HG03575 (cell line): Measurements from ENCODE around the gene IQGAP2.
"Not testable (repeated sequence)": the region's sequence is repeated elsewhere in the genome, so short reads cannot be mapped to it uniquely, and the experiment has no call there.

Source experiments
- ATAC-seq: cut with Tn5 transposase; IDR thresholded peaks from one replicate; pipeline ENCODE4 v1.9.1; 2021; ENCODE audit not compliant: unreplicated experiment, insufficient number of reproducible peaks, low FRiP score; ENCODE audit errors: extremely low read depth

The IQGAP2 gene

DNA sequence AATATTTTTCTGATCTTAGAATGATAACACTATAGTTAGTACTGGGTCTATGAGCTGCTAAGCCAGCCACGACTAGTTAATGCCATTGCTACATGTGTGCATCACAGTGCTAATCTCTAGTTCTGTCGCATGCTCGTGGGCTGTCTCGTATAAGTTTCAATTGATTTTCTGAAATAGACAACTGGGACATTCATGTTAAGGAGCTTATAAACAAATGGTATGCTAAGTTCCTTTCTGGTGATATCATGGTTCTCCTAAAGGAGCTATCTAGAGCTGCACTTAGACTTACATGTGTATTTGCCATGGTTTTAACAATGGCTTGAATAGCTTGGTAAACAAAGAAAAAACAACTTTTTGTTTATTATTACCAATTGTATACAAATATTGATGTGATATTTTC lies 173.9 kb downstream of the IQGAP2 start:
- ATAC-seq, result no peak

DNA sequence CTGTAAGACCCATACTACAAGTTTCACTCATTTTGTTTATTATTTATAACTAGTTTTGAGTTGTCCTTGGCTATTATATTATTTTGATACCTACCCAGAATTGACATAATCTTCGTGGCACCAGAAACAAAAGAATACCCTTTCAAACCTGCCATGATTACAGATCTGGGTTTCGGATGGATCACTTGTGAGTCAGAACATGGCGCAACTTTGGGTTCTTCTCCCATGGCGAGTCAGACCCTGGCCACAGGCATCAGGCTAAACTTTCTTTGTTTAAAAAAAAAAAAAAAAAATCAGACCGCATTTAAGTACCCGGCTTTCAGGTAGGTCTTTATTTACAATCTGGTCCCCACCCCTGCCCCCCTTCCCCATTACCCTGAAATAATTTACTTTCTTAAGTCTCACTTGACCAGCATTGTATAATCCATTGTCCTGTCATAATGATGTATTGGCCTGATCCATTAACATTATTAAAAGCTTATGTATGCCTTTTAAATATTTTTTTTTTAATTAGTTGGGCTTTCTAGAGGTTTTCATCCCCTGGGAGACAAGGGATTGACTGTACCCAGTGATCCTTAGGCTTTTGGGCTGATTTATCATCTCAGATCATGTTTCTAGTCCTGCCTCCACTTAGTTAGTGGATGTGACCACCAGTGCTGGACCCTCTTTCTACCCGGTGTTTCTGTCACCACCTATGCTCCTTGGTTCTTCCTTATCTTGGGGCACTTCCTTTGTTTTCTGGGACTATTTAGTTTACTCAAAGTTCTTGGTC lies 176.3 kb downstream of the IQGAP2 start:
- ATAC-seq, result no peak

DNA sequence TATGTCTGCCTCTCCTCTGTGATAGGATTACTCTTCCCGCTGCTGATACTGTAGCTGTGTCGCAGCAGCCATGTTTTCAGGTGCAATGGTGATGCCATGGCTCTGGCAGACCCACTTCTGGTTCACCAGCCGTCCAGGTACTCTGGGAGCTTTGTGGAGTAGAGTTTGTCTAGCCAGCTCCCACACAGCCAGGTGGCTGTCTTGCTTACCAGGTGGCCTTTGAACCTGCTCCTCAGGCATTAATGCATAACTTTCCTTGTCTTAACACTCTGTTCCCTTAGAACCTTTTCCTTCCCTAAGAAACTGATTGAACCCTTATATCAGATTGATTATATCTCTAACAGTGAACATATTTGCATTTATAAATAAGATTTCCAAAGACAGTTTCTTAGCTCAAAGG lies 177.9 kb downstream of the IQGAP2 start:
- no peak for ATAC-seq

DNA sequence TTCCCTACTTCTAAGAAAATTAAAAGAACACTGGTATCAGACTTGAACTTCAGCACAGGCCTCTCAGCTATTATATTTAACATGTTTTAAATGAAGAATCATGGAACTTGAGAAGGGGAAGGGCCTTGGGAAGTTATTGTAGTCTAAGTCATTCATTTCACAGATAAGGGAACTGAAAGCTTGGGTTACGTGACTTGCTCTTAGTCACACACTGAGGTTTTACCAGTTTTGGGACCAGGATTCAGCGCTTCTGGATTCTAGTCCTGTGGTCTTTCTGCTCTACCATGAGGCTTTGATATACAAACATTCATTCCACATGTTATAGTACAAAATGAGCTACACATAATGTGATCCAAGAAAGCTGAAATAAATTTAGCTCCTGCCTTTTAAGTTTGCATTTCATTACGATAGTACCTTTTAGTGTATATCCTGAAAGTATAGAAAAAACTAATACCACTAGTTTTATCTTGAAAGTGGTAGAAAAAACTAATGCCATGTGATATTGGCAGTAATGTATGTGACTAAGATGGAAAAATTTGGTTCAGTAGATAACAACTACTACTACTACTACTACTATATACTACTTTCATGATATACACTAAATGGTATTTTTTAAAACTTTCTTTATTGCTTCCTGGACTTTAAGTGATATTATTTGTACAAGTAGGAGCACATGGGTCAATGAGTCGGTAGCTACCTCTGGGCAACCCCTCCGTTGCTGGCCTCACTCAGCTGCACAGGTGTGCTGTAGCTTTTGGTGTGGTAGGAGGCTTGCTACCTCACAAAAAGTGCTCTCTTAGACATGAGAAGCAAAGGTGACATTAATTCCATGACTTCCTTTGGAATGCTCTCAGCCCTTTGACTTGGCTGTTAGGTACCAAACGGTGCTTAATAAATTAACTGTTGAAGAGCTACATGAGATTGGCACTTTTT lies 179.4 kb downstream of the IQGAP2 start:
- ATAC-seq, result peak; percentile 50

DNA sequence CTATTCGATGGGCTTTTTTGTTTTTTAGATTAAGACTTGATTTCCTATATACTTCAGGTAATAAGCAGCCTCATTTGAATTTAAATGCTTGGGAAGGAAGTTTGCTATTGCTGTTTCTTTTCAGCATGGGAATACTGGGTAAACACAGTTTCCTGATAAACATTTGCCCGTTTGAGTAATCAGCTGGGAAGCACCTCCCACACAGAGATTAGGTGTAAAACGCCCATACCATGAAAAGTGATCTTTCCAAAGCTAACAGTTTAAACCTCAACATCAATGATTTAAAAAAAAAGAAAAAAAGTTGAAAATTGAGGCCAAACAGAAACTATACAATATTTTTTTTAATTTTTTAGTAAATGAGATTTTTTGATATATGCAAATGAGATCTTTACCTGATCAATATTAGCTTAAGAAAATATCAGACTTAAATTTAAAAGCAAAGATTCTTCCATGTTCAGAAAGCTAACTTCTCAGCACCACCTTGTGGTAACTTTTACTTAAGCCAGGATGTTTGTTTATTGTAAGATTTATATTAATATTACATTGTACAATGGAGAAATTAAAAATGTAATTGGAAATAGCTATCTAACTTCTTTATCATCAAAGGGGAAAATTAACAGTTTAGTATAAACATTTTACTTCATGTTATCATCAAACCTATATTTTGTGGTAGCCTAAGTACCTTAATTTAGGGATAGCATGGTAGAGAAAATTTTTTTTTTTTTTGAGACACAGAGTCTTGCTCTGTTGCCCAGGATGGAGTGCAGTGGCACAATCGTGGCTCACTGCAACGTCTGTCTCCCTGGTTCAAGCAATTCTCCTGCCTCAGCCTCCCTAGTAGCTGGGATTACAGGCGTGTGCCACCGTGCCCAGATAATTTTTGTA lies 180.3 kb downstream of the IQGAP2 start:
- no peak for ATAC-seq

DNA sequence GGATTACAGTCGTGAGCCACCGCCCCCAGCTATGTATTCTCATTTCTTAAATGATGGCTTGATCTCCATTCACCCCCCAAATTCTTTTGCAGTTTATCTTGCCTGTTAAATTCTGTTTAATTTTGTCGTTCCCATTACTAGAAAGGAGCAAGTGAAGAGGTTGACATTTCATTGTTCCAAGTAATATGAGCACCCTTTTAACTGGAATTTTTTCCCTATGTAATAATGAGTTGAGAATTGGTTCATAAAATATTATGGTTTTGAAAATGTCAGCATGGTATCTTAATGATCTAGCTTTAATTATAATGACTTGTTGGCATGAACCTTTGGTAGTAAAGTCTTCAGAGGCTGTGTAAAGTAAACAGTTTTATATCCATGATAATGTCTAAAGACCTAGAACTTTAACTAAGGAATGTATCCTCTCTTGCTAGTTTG lies 182.7 kb downstream of the IQGAP2 start:
- no peak for ATAC-seq

DNA sequence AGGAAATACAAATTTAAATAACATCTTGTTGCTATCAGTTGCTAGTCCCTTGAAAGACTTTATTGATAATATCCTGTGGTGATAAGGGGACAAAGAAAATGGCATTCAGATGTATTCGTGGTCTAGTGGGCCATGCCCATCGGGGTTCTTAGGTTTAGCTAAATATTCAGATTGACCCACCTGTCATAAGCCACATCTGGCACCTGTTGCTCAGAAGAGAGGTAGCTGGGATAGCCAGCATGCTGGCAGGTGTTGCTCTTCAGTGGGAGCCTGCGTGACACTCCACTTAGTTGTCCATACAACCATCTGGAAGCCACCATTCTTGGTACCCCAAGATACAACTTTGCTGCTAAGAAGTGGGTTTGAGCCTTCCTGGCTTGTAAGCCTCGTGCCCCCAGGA lies 183.4 kb downstream of the IQGAP2 start:
- ATAC-seq, result no peak

DNA sequence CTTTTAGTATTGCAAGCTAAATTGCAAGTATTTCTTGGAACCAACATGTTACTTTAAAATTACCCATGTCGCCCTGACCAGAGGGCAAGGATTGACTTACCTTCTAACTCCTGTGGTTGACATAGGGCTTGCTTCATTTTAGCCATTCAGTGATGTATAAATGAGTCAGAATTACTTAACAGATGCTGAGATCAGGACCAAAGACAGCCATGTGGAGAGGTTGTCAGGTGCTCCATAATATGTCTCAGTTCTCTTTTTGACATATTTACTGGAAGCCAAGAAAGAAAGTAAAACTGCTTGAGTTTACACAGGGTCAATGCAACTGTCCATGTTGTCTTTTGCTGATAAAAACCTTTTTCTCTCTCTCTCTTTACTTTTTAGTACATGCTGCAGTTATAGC lies 186.9 kb downstream of the IQGAP2 start:
- no peak for ATAC-seq

DNA sequence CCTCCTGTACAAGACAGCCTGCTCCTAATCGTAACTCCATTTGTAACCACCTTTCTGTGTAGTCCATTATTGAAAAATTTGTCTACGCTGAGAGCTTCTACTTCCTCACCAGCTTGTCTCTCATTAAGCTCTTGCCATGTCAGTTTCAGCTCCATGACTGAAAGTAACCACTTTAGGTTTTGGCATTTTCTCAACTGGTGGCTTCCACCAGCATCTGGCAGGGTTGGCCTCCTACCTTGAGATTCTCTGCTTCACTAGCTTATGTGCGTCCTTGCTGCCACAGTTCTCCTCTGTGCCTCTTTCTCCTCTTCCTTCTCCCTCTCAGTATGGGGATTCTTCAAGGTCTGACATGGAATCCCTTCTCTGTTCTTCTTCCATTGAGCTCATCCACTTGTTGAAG lies 188.3 kb downstream of the IQGAP2 start:
- ATAC-seq, result no peak

DNA sequence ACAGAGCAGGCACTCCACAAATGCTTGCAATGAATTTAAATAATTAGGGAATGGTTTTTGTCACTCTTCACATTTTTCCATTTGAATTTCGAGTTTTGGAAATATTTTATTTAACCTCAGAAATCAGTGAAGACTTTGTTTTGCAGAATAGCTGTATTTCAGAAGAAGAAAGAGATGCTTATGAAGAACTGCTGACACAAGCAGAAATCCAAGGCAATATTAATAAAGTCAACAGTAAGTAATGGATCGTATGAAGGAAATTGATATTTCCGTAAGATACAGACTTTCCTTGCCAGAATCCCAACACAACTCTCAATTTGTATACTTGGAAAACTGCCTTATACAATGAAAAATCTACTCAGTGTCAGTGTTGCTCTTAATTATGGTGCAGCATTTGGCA lies 189.6 kb downstream of the IQGAP2 start:
- ATAC-seq, result no peak

DNA sequence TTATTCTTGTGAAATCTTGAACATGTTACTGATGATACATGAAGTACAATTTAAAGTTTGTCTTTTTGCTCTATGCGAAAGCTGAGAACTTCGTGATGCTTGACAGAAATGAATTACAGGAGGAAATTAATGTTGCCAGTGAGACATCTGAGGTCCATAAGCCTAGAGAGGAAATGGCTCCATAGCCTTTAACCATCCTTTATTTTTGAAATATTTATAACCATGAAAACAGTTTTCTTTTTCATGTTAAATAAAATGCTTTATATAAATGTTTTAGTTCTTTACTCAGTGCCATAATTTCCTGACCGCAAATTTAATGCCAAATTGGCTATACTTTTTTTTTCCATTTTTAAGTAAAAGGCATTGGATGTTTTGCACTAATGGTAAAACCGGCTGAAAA lies 191.0 kb downstream of the IQGAP2 start:
- no peak for ATAC-seq

DNA sequence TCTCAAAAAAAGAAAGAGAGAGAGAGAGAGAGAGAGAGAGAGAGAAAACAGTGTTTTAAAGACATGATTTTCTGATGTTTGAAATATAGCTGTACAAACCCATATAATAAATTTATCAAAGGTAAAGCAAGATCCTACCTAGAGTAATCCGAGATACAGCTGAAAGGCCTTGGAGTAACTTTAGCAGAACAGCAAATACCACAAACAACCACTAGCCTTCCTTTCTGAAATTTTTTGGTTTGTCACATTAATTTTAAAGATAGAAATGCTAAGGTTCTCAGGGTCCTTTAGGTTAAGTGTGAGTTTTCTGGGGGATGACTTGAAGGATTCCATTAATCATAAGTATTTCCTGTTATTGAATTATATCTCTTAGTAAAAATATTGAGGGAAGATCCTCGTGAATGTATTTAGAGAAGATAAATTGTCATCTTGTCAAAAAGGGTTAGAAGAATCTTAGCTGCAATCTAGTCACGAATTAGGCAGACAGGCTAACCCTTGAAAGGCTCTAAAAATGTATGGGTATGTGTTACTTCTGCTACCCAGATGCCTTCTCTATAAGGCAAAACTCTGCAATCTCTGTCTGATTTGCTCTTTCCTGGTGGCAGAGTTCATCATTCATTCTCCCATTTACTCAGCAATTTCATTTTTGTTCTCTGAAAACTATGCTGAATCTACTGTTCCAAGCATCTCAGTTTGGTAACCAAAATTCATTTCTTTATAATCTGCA lies 192.8 kb downstream of the IQGAP2 start:
- ATAC-seq, result no peak

DNA sequence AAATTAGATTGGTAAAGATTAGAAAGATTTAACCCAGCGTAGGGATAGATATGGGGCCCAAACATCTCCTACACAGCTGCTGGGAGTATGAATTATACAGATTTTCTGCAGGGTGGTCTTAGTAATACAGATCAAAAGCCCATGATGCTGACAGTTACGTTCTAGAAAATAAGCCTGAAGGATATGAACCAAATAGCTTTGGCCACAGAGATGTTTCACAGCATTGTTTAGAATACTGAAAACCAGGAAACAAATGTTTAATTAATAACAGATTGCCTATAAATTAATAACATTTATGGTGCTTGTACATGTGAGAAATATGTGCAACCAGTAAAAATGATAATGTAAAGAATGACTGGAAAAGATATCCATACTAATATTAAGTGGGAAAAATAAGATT lies 195.4 kb downstream of the IQGAP2 start:
- no peak for ATAC-seq

DNA sequence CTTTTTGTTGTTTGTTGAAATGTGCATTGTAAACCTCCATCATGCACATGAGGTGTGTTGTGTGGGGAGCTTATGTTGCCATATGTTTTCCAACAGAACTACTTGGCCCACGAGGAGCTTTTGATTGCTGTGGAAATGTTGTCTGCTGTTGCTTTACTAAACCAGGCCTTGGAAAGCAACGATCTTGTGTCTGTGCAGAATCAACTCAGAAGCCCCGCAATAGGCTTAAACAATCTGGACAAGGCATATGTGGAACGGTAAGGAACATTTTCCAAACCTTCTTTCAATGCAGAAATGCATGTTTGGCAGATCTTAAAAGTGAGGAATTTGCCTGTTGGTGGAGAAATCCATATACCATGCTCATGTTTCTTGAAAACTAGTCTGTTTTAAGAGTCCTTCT lies 197.6 kb downstream of the IQGAP2 start:
- ATAC-seq, result no peak

DNA sequence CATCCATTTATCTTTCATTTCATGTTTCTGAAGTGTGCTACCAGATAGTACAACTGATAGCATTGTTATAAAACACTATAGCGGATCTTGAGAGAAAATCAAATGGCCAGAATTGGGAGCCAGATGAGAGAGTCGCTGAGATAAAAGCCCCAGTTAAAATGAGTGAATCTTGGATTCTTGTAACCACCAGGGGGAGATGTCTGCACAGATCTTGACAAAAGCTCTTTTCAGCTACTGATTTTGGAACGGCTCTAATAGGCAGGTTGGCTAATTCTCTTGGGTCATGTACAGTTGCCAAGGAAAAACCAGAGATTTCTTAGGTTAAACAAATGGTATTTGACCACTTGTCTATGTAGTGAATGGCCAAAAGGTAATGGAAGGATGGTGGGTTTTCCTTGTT lies 198.4 kb downstream of the IQGAP2 start:
- ATAC-seq, result no peak

DNA sequence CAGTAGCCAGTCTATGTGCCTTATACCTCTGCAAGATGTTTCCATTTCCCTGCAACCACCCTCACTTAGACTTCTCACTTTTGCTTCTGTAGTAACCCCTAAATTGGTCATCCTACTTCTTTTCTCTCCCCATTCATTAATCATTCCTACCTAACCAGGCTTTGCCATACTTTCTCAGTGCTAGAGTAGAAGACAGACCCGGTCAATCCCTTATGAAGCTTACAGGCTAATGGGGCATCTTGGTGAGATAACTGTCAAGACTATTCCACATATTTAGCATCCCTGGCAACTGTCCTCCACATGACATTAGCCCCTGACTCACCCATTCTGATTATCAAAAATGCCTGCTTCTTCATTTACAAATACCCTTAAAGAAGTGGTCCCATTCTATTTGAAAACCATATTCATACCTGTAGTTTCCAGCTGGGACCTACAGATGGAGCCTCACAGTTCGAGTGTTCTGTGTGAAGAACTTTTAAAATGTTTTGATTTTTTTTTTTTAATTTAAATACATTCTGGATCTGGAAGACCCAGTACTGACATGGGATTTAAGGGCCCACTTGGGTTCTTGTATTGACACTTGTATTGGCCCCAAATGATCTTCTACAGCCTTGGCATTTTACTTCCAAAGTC lies 199.1 kb downstream of the IQGAP2 start:
- ATAC-seq, result no peak

DNA sequence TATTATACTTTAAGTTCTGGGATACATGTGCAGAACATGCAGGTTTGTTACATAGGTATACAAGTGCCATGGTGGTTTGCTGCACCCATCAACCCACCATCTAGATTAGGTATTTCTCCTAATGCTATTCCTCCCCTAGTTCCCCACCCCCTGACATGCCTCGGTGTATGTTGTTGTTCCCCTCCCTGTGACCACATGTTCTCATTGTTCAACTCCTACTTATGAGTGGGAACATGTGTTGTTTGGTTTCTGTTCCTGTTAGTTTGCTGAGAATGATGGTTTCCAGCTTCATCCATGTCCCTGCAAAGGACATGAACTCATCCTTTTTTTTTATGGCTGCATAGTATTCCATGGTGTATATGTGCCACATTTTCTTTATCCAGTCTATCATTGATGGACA lies 200.9 kb downstream of the IQGAP2 start:
- ATAC-seq, result not testable (repeated sequence)

DNA sequence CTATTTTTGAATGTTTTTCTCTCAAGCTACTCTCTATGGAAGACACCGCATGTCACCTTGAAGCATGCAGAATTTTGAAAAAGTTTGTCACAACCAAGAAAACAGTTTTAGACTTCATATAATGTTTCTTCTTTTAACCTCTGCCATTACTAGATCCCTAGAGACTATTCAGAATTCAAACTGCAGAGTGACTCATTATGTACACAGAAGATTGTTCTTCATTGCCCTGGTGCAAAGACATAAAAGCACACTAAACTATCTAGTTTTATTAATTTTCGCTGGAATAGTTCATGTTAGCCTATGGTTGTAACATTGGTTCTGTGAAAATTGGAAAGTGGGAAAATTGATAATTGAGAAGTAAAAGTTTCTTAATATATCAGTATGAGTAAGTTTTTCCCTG lies 201.8 kb downstream of the IQGAP2 start:
- no peak for ATAC-seq
